Omental fat pad (tissue), 4 donors: ENCODE data around the gene NXPH2. TPM values are rescaled to one million over a fixed set of nuclear protein-coding genes. Genes with fewer than 3 reads are reported as not detected.

ENCODE experiments used
- ATAC-seq: fragments of 150-250 bp; one replicate; pipeline ENCODE4 v1.9.1; 2016; ENCODE audit warnings: mild to moderate bottlenecking, moderate library complexity; ENCODE audit not compliant: low FRiP score
- DNase-seq: peaks from one replicate; pipeline ENCODE4 v3.0.0-alpha.2; 2019; ENCODE audit warnings: low spot score
- CTCF ChIP-seq, 3 donors: fragments of 450-650 bp; IDR thresholded peaks; one replicate each; pipeline ENCODE4 v1.5.1; 2016 to 2017; ENCODE audit warnings: antibody characterized with exemption in 3 of 3, mild to moderate bottlenecking in 3 of 3, moderate library complexity in 2 of 3
- total RNA-seq, 4 donors: library from RNA; depleted of rRNA; stranded (reverse); fragments of >200 nt; gene quantifications; one replicate each; pipeline ENCODE4 v1.1.0, GENCODE V29; 2016

Gene NXPH2
- total RNA-seq, 4 donors from 2014 or later = 0.37 to 2.1 TPM; not detected in 2

- TF ChIP-seq CTCF (IDR thresholded peaks at IDR 0.05) = no peak
- DNase-seq = no peak
- ATAC-seq = no peak
Observed at GRCh38 chr2:138724327-138724726, 55.9 kb downstream of the NXPH2 start.

- no peak for TF ChIP-seq CTCF (IDR thresholded peaks at IDR 0.05)
- DNase-seq (no peak), ATAC-seq (no peak)
Observed at GRCh38 chr2:138723196-138723987, 56.8 kb downstream of the NXPH2 start.

- DNase-seq (peak; percentile 23), ATAC-seq (no peak)
- no peak for TF ChIP-seq CTCF (IDR thresholded peaks at IDR 0.05)
Observed at GRCh38 chr2:138722316-138722715, 57.9 kb downstream of the NXPH2 start.

GRCh38 chr2:138720035-138720838 is 60.0 kb downstream of the NXPH2 start:
- DNase-seq (no peak), ATAC-seq (no peak)
- TF ChIP-seq CTCF (IDR thresholded peaks at IDR 0.05) = no peak

- DNase-seq = no peak
- no peak for TF ChIP-seq CTCF (IDR thresholded peaks at IDR 0.05)
- no peak for ATAC-seq
Observed at GRCh38 chr2:138718405-138718804, 61.8 kb downstream of the NXPH2 start.

- ATAC-seq (no peak), DNase-seq (no peak)
- TF ChIP-seq CTCF (IDR thresholded peaks at IDR 0.05) = no peak
Observed at GRCh38 chr2:138716183-138716582, 64.0 kb downstream of the NXPH2 start.
